Neural crest cell (in vitro differentiated cells): Measurements from ENCODE around the gene TRAPPC8. TPM values are rescaled to one million over a fixed set of nuclear protein-coding genes. Genes with fewer than 3 reads are reported as not detected.

Source experiments
- DNase-seq: peaks from one replicate; pipeline ENCODE4 v3.0.0; 2021; ENCODE audit warnings: low read depth, mixed read lengths, low spot score
- H3K27ac Mint-ChIP-seq: one replicate; pipeline ENCODE4 v1.8.0; 2021; ENCODE audit warnings: mild to moderate bottlenecking, mixed read lengths; ENCODE audit not compliant: unreplicated experiment
- H3K27me3 Mint-ChIP-seq: 2 replicates; pipeline ENCODE4 v1.8.0; 2021; ENCODE audit warnings: low read depth, mild to moderate bottlenecking, mixed read lengths
- H3K36me3 Mint-ChIP-seq: 2 replicates; pipeline ENCODE4 v1.8.0; 2021; ENCODE audit warnings: low read depth, mild to moderate bottlenecking, mixed read lengths
- H3K4me1 Mint-ChIP-seq: 2 replicates; pipeline ENCODE4 v1.8.0; 2021; ENCODE audit warnings: mixed read lengths
- H3K4me3 Mint-ChIP-seq: one replicate; pipeline ENCODE4 v1.8.0; 2021; ENCODE audit warnings: mild to moderate bottlenecking, mixed read lengths
- H3K9me3 Mint-ChIP-seq: 2 replicates; pipeline ENCODE4 v1.8.0; 2021; ENCODE audit warnings: mixed read lengths
- total RNA-seq: library from RNA; stranded (reverse); gene quantifications from 2 replicates; pipeline ENCODE4 v1.2.1, GENCODE V29; 2021
- TF ChIP-seq, protein P1 (sequence below): fragments of 200-600 bp; sonication (generic); conservative IDR thresholded peaks from 2 replicates; pipeline ENCODE4 v1.5.0; 2021; ENCODE audit warnings: antibody characterized with exemption, mild to moderate bottlenecking

Gene TRAPPC8
- total RNA-seq, 1 donor from 2014 or later: 27.7 TPM

DNA sequence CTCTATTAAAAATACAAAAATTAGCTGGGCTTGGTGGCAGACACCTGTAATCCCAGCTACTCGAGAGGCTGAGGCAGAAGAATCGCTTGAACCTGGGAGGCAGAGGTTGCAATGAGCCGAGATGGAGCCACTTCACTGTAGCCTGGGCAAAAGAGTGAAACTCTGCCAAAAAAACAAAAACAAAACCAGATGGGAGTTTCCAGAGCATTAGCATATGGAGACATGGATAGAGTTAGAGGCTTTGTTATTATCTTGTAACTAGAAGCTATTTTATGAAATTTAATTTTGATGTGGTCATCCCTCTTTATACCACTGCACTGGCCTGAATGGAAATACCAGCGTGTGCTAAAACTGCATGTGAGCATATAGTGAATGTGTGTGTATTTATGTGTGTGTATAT is 58.9 kb downstream of the TRAPPC8 start:
- H3K4me1 Mint-ChIP-seq: no peaks in the 10 kb centered on the region
- DNase-seq: no peak
- no peak overlapping the region for H3K27ac Mint-ChIP-seq
- TF ChIP-seq, protein P1, sequence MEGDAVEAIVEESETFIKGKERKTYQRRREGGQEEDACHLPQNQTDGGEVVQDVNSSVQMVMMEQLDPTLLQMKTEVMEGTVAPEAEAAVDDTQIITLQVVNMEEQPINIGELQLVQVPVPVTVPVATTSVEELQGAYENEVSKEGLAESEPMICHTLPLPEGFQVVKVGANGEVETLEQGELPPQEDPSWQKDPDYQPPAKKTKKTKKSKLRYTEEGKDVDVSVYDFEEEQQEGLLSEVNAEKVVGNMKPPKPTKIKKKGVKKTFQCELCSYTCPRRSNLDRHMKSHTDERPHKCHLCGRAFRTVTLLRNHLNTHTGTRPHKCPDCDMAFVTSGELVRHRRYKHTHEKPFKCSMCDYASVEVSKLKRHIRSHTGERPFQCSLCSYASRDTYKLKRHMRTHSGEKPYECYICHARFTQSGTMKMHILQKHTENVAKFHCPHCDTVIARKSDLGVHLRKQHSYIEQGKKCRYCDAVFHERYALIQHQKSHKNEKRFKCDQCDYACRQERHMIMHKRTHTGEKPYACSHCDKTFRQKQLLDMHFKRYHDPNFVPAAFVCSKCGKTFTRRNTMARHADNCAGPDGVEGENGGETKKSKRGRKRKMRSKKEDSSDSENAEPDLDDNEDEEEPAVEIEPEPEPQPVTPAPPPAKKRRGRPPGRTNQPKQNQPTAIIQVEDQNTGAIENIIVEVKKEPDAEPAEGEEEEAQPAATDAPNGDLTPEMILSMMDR: no peak
- H3K36me3 Mint-ChIP-seq: peaks cover 62% of the 10 kb centered on the region
- H3K4me3 Mint-ChIP-seq: no peak overlapping the region
- no peaks in the 10 kb centered on the region for H3K27me3 Mint-ChIP-seq
- H3K9me3 Mint-ChIP-seq: peaks cover 18% of the 10 kb centered on the region

GRCh38 chr18:31880186-31880898 is 62.6 kb downstream of the TRAPPC8 start:
- peaks cover 63% of the 10 kb centered on the region for H3K36me3 Mint-ChIP-seq
- TF ChIP-seq, protein P1: no peak
- H3K9me3 Mint-ChIP-seq: peaks cover 24% of the 10 kb centered on the region
- no peak overlapping the region for H3K4me3 Mint-ChIP-seq
- no peak for DNase-seq
- no peak overlapping the region for H3K27ac Mint-ChIP-seq
- H3K27me3 Mint-ChIP-seq: no peaks in the 10 kb centered on the region
- H3K4me1 Mint-ChIP-seq: no peaks in the 10 kb centered on the region

- no peaks in the 10 kb centered on the region for H3K4me1 Mint-ChIP-seq
- H3K4me3 Mint-ChIP-seq: no peak overlapping the region
- H3K9me3 Mint-ChIP-seq: peaks cover 24% of the 10 kb centered on the region
- no peaks in the 10 kb centered on the region for H3K27me3 Mint-ChIP-seq
- peaks cover 60% of the 10 kb centered on the region for H3K36me3 Mint-ChIP-seq
- no peak overlapping the region for H3K27ac Mint-ChIP-seq
- TF ChIP-seq, protein P1: no peak
- DNase-seq: no peak
These were observed 64.6 kb downstream of the TRAPPC8 start for GRCh38 chr18:31878358-31878757.

DNA sequence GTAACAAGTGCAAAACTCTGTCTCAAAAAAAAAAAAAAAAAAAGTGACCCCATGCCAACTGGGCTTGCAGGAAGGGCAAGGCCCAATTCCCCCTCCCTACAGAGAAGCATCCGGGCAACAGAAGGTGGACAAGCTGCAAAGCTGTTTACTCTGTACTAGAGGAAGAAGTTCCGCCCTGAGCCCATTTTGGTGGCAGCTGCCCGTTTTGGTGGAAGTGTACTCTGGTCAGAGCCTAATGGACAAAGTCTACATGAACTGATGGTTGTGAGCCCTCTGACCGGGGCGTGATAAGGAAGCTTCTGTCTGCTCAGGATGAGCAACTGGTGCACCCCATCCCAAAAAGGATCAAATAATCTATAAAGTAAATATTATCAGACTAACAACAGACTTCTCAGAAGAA is 65.0 kb downstream of the TRAPPC8 start:
- DNase-seq: no peak
- Mint-ChIP-seq H3K36me3 (peaks cover 61% of the 10 kb centered on the region), H3K27ac (no peak overlapping the region), H3K9me3 (peaks cover 24% of the 10 kb centered on the region), H3K4me3 (no peak overlapping the region), H3K27me3 (no peaks in the 10 kb centered on the region), H3K4me1 (no peaks in the 10 kb centered on the region)
- TF ChIP-seq, protein P1: no peak

DNA sequence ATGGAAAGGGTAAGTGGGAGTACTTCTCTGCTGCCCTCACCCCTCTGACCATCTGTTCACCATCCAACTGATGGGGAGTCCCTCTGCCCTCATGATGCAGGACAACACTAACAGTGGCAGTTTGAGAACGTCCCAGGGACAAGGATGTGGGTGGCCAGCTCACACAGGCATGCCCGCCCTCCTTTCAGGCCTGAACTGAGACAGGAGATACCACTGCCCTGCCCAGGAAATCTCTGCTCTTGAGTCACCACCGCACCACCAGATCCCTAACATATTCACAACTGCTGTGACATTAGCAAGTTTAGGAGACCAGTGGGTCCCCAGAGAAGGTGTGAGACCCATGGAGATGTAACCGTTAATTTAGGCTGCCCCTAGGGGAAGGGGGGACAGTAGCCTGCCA is 66.2 kb downstream of the TRAPPC8 start:
- TF ChIP-seq, protein P1: no peak
- H3K27me3 Mint-ChIP-seq: no peaks in the 10 kb centered on the region
- no peak overlapping the region for H3K4me3 Mint-ChIP-seq
- peaks cover 57% of the 10 kb centered on the region for H3K36me3 Mint-ChIP-seq
- peaks cover 20% of the 10 kb centered on the region for H3K9me3 Mint-ChIP-seq
- no peak for DNase-seq
- no peak overlapping the region for H3K27ac Mint-ChIP-seq
- no peaks in the 10 kb centered on the region for H3K4me1 Mint-ChIP-seq
